GM12878 (cell line): ENCODE data around the gene USPL1. TPM values are rescaled to one million over a fixed set of nuclear protein-coding genes. Genes with fewer than 3 reads are reported as not detected.

ENCODE experiments used
- ATAC-seq: fragments of 200-7000 bp; cut with Tn5 transposase; 3 replicates; pipeline ENCODE4 v1.9.1; 2020; ENCODE audit warnings: mild to moderate bottlenecking, moderate library complexity
- BruUV-seq: library from RNA; stranded (reverse); fragments of 400-500 nt; replicated peaks from 2 replicates; lab custom pipeline; 2021; lab: Mats Ljungman, UMichigan
- CTCF ChIA-PET: fragments of 300-600 bp; sonication (Branson Sonifier 250); formaldehyde crosslinking; extraction: SDS; loops from one replicate; lab custom pipeline; 2021; ENCODE audit warnings: inconsistent platforms; lab: Yijun Ruan, JAX
- POLR2A ChIA-PET: fragments of 350-600 bp; formaldehyde crosslinking; extraction: SDS; loops from one replicate; lab custom pipeline; 2021; ENCODE audit warnings: inconsistent platforms; lab: Charles Lee
- RAD21 ChIA-PET: fragments of 300-600 bp; sonication (Branson Sonifier 250); formaldehyde crosslinking; loops from one replicate; lab custom pipeline; 2023; ENCODE audit warnings: antibody characterized with exemption; ENCODE audit not compliant: unreplicated experiment; lab: Charles Lee
- SMC1A ChIA-PET: fragments of 300-600 bp; sonication (Branson Sonifier 250); formaldehyde crosslinking; loops from one replicate; lab custom pipeline; 2023; ENCODE audit not compliant: unreplicated experiment, uncharacterized antibody; lab: Charles Lee
- DNase-seq: peaks from one replicate; pipeline ENCODE4 v3.0.0-alpha.2; 2011; ENCODE audit warnings: low read depth, low spot score
- FAIRE-seq: peaks from 3 replicates; lab custom pipeline; 2011; peaks lifted over from hg19 to GRCh38; lab: Jason Lieb, UNC
- H2AFZ ChIP-seq: 2 replicates; pipeline ENCODE4 v1.6.0; 2011; ENCODE audit warnings: low read depth, low read length, control low read depth; ENCODE audit not compliant: control insufficient read depth
- H3K27ac ChIP-seq: 2 replicates; pipeline ENCODE4 v1.5.1; 2011; ENCODE audit warnings: control low read depth; ENCODE audit not compliant: control insufficient read depth, insufficient read depth
- H3K27me3 ChIP-seq, 2 experiments: replicated peaks in 1 of 2; 2 replicates each; pipeline versions ENCODE4 v1.6.0 to v1.6.1; 2011; ENCODE audit warnings: low read length in 1 of 2; ENCODE audit not compliant: control insufficient read depth in 2 of 2, insufficient read depth in 2 of 2
- H3K36me3 ChIP-seq, 2 experiments: 2 replicates each; pipeline ENCODE4 v1.5.1; 2011; ENCODE audit warnings: low read length in 1 of 2; ENCODE audit not compliant: control insufficient read depth in 2 of 2, insufficient read depth in 2 of 2
- H3K4me1 ChIP-seq: 2 replicates; pipeline ENCODE4 v1.6.1; 2011; ENCODE audit warnings: mild to moderate bottlenecking, low read length, moderate library complexity, mixed read lengths; ENCODE audit not compliant: control insufficient read depth, insufficient read depth
- H3K4me2 ChIP-seq: 2 replicates; pipeline ENCODE4 v1.6.0; 2011; ENCODE audit warnings: control low read depth; ENCODE audit not compliant: control insufficient read depth, insufficient read depth
- H3K4me3 ChIP-seq: fragments of 200-600 bp; sonication (generic); 2 replicates; pipeline ENCODE4 v1.5.1; 2016
- H3K79me2 ChIP-seq: 2 replicates; pipeline ENCODE4 v1.6.0; 2011; ENCODE audit warnings: low read length; ENCODE audit not compliant: control insufficient read depth, insufficient read depth
- H3K9ac ChIP-seq: 2 replicates; pipeline ENCODE4 v1.8.0; 2011; ENCODE audit warnings: low read length, control low read depth, mixed read lengths; ENCODE audit not compliant: control insufficient read depth, insufficient read depth
- H3K9me3 ChIP-seq: replicated peaks from 3 replicates; pipeline ENCODE4 v1.5.1; 2011; ENCODE audit warnings: mild to moderate bottlenecking, low read length; ENCODE audit not compliant: control insufficient read depth, insufficient read depth
- H4K20me1 ChIP-seq: 2 replicates; pipeline ENCODE4 v1.6.0; 2011; ENCODE audit not compliant: control insufficient read depth, insufficient read depth
- CHD1 ChIP-seq: IDR thresholded peaks from 2 replicates; pipeline ENCODE4 v1.6.1; 2012; ENCODE audit warnings: low read depth, low read length, improper control_type of control experiment
- HDGF ChIP-seq: fragments of 450-650 bp; IDR thresholded peaks from 2 replicates; pipeline ENCODE4 v1.6.1; 2016; ENCODE audit warnings: antibody characterized with exemption
- MTA3 ChIP-seq: IDR thresholded peaks from 2 replicates; pipeline ENCODE4 v1.6.1; 2012; ENCODE audit warnings: low read length, inconsistent platforms, borderline replicate concordance
- POLR2AphosphoS5 ChIP-seq: IDR thresholded peaks from 2 replicates; pipeline ENCODE4 v1.6.1; 2011; ENCODE audit warnings: mild to moderate bottlenecking, low read length, inconsistent platforms
- RBBP5 ChIP-seq: fragments of 200-600 bp; sonication (generic); conservative IDR thresholded peaks from 2 replicates; pipeline ENCODE4 v1.6.1; 2016
- RCOR1 ChIP-seq: conservative IDR thresholded peaks from 2 replicates; pipeline ENCODE4 v1.6.1; 2012; ENCODE audit warnings: low read depth, low read length, improper control_type of control experiment
- REST ChIP-seq: IDR thresholded peaks from 2 replicates; pipeline ENCODE4 v1.6.1; 2012; ENCODE audit warnings: mild to moderate bottlenecking, low read depth, low read length
- SMARCA5 ChIP-seq: fragments of 450-650 bp; IDR thresholded peaks from 2 replicates; pipeline ENCODE4 v1.6.1; 2017; ENCODE audit warnings: mild to moderate bottlenecking
- SREBF2 ChIP-seq: IDR thresholded peaks from 2 replicates; pipeline ENCODE4 v1.6.1; 2012; ENCODE audit warnings: mild to moderate bottlenecking, low read length
- WGBS: methylation state at CpG from one replicate; pipeline ENCODE4 v1.1.6; 2016; ENCODE audit warnings: low lambda C conversion rate; ENCODE audit not compliant: insufficient replicate concordance, insufficient coverage; ENCODE audit errors: missing lambda C conversion rate; 5-methylcytosine and 5-hydroxymethylcytosine counted together
- in situ Hi-C: fragments of 300-500 bp; cut with MboI; formaldehyde crosslinking; loops from 9 replicates; pipeline ENCODE4 v1.14.3; 2018; ENCODE audit warnings: mixed read lengths
- intact Hi-C: fragments of 100-400 bp; cut with micrococcal nuclease; formaldehyde crosslinking; loops from one replicate; pipeline ENCODE4 v1.14.2; 2022; ENCODE audit not compliant: unreplicated experiment
- polyA plus RNA-seq, 11 experiments: library from polyadenylated mRNA; depleted of rRNA in 4 of 11; unstranded in 6 of 11; stranded (reverse) in 5 of 11; fragments of >200 nt; fragmentation: Nextera tagmentation in 4 of 11; fragmentation: Illumina TruSeq in 1 of 11; extraction: Ambion mirVana in 4 of 11; extraction: Trizol in 1 of 11; gene quantifications; 1 replicate in 1 of 11; 2 replicates in 10 of 11; pipeline versions ENCODE4 v1.2.1 to v1.2.3, GENCODE V29; 2011 to 2016; ENCODE audit warnings: inconsistent platforms in 2 of 11, missing spikeins in 2 of 11, low read depth in 1 of 11
- total RNA-seq, 4 experiments: library from RNA; depleted of rRNA in 3 of 4; stranded (reverse); fragments of >200 nt in 3 of 4; fragmentation: Illumina TruSeq in 1 of 4; extraction: Trizol in 1 of 4; gene quantifications; 2 replicates each; pipeline versions ENCODE4 v1.2.1 to v1.2.3, GENCODE V29; 2013 to 2021
- TF ChIP-seq, protein P1 (sequence below): fragments of 450-650 bp; IDR thresholded peaks from 2 replicates; pipeline ENCODE4 v1.6.1; 2016; ENCODE audit warnings: mild to moderate bottlenecking

USPL1 gene
- total and polyA plus RNA-seq, 10 of the 15 experiments (the other 5 are each of a cell fraction or from before 2014, with no cell fraction given), result 7.9 to 23.2 (median 15.8) TPM

DNA sequence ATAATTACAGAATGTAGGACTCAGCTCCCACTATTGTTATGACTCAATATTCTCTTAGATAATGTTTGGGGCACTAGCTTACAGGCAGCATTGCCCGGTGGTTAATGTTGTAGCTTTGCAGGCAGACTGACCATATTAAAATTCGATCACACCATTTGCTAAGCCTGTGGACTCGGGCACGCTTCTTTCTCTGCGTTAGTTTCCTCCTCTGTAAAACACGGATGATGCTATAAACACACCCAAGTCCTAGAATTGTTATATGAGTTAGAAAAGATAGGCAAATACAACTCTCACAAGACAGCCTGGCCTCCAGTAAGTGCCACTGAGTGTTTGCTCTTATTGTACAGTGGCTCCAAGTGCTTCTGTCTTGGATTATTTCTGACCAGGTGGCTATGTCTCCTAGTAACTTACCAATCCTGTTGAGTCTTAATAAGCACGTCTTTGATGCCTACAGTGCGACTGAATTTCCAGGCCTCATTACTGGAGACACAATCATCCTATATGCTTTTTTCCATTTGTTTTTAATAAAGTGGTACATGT is 67.7 kb downstream of the USPL1 start:
- Histone ChIP-seq H3K4me3 (no peak overlapping the region), H3K4me1 (no peaks in the 10 kb centered on the region), H3K27ac (no peak overlapping the region), H3K79me2 (no peaks in the 10 kb centered on the region), H4K20me1 (no peaks in the 10 kb centered on the region), H3K9ac (no peak overlapping the region), H3K4me2 (no peak overlapping the region), H3K36me3 (no peaks in the 10 kb centered on the region), H3K9me3 (no peaks in the 10 kb centered on the region), H2AFZ (no peak overlapping the region), H3K27me3 (0 out of 4 replicates have a peak, but pooled peaks cover 2% of the 10 kb centered on the region in 2 experiments)
- CTCF ChIA-PET, result no interaction called here
- DNase-seq (no peak), FAIRE-seq (no peak), ATAC-seq (no peak)
- SMC1A ChIA-PET, result interaction anchor here (2.2 kb wide), 1 partner anchor 118 kb away, joined by 8 read pairs; no protein-coding TSS in a partner anchor
- in situ Hi-C loops, result no loop called here
- POLR2A ChIA-PET, result no interaction called here
- intact Hi-C loops, result no loop called here
- no TSS peak for BruUV-seq
- WGBS, result 51% methylated on average over 8 of the region's 8 CpGs
- TF ChIP-seq REST, result no peak
- TF ChIP-seq RCOR1, result no peak
- RAD21 ChIA-PET, result no interaction called here

- H3K4me1 ChIP-seq, result no peaks in the 10 kb centered on the region
These were observed 68.3 kb downstream of the USPL1 start for GRCh38 chr13:30685987-30686386.

More at GRCh38 chr13:30685987-30686386, 68.3 kb downstream of the USPL1 start:
- SMC1A ChIA-PET, result interaction anchor here (2.2 kb wide), 1 partner anchor 118 kb away, joined by 8 read pairs; no protein-coding TSS in a partner anchor
- Histone ChIP-seq H2AFZ (no peak overlapping the region), H3K4me2 (no peak overlapping the region), H3K9ac (no peak overlapping the region), H3K27ac (no peak overlapping the region), H4K20me1 (no peaks in the 10 kb centered on the region), H3K36me3 (no peaks in the 10 kb centered on the region), H3K27me3 (0 out of 4 replicates have a peak, but pooled peaks cover 2% of the 10 kb centered on the region in 2 experiments), H3K79me2 (no peaks in the 10 kb centered on the region), H3K4me3 (no peak overlapping the region), H3K9me3 (no peaks in the 10 kb centered on the region)
- POLR2A ChIA-PET, result no interaction called here
- no TSS peak for BruUV-seq
- in situ Hi-C loops (no loop called here), intact Hi-C loops (no loop called here)
- DNase-seq, result no peak
- TF ChIP-seq POLR2AphosphoS5, result no peak
- TF ChIP-seq CHD1, result no peak
- TF ChIP-seq HDGF, result no peak
- no peak for TF ChIP-seq SMARCA5
- TF ChIP-seq RBBP5, result no peak
- no peak for TF ChIP-seq MTA3
- TF ChIP-seq SREBF2, result no peak
- TF ChIP-seq, protein P1, sequence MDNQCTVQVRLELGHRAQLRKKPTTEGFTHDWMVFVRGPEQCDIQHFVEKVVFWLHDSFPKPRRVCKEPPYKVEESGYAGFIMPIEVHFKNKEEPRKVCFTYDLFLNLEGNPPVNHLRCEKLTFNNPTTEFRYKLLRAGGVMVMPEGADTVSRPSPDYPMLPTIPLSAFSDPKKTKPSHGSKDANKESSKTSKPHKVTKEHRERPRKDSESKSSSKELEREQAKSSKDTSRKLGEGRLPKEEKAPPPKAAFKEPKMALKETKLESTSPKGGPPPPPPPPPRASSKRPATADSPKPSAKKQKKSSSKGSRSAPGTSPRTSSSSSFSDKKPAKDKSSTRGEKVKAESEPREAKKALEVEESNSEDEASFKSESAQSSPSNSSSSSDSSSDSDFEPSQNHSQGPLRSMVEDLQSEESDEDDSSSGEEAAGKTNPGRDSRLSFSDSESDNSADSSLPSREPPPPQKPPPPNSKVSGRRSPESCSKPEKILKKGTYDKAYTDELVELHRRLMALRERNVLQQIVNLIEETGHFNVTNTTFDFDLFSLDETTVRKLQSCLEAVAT, result no peak
- RAD21 ChIA-PET, result no interaction called here
- no peak for FAIRE-seq
- WGBS, result 13% methylated on average over 2 of the region's 2 CpGs
- ATAC-seq, result no peak
- CTCF ChIA-PET, result no interaction called here
